HL-60 (cell line): ENCODE data around the gene MACC1.
"Not testable (repeated sequence)": the region's sequence is repeated elsewhere in the genome, so short reads cannot be mapped to it uniquely, and the experiment has no call there.

Source experiments
- DNase-seq, 2 experiments: peaks; one replicate each; pipeline ENCODE4 v3.0.0-alpha.2; 2010 to 2020; ENCODE audit warnings: low read depth in 1 of 2, low spot score in 1 of 2
- H3K27ac ChIP-seq: fragments of 250-450 bp; sonication (Bioruptor Pico); replicated peaks from 2 replicates; pipeline ENCODE4 v1.5.1; 2020; ENCODE audit warnings: mild to moderate bottlenecking, moderate library complexity
- H3K27me3 ChIP-seq: fragments of 250-450 bp; sonication (Bioruptor Pico); 2 replicates; pipeline ENCODE4 v1.5.1; 2021; ENCODE audit warnings: mild to moderate bottlenecking, moderate library complexity; ENCODE audit not compliant: insufficient read depth, poor library complexity, severe bottlenecking
- H3K4me3 ChIP-seq: replicated peaks from 2 replicates; pipeline ENCODE4 v1.5.1; 2011; ENCODE audit warnings: mild to moderate bottlenecking, control low read depth, low read length; ENCODE audit not compliant: insufficient read depth
- GABPA ChIP-seq: IDR thresholded peaks from 2 replicates; pipeline ENCODE4 v1.6.1; 2012; ENCODE audit warnings: low read depth
- POLR2AphosphoS5 ChIP-seq: IDR thresholded peaks from 2 replicates; pipeline ENCODE4 v1.6.1; 2012; ENCODE audit warnings: low read depth
- REST ChIP-seq: IDR thresholded peaks from 2 replicates; pipeline ENCODE4 v1.6.1; 2012; ENCODE audit warnings: low read depth; ENCODE audit not compliant: insufficient replicate concordance
- SPI1 ChIP-seq: IDR thresholded peaks from 2 replicates; pipeline ENCODE4 v1.6.1; 2012; ENCODE audit warnings: low read depth, mild to moderate bottlenecking, borderline replicate concordance
- TF ChIP-seq, protein P1 (sequence below): IDR thresholded peaks from one replicate; pipeline ENCODE4 v1.5.1; 2011; ENCODE audit warnings: low read length, control low read depth, inconsistent platforms; ENCODE audit not compliant: insufficient read depth

MACC1 gene

DNA sequence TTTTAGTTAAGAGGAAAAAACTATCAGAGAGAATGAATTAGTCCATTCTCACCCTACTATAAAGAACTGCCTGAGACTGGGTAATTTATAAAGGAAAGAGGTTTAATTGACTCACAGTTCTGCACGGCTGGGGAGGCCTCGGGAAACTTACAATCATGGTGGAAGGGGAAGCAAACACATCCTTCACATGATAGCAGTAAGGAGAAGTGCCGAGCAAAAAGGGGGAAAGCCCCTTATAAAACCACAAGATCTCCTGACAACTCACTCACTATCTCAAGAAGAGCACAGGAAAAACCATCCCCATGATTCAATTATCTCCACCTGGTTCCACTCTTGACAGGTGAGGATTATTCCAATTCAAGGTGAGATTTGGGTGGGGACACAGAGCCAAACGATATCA is 29.3 kb downstream of the MACC1 start:
- H3K27me3 ChIP-seq, H3K27ac ChIP-seq, H3K4me3 ChIP-seq: not testable (repeated sequence)
- TF ChIP-seq SPI1: peak; percentile 19; the same call in 1 of the 2 replicates
- DNase-seq: peak in 1 of 2 experiments; percentile 22

- Histone ChIP-seq H3K27ac (no peak overlapping the region), H3K4me3 (no peak overlapping the region), H3K27me3 (no peaks in the 10 kb centered on the region)
- TF ChIP-seq REST: no peak
- TF ChIP-seq GABPA: no peak
- TF ChIP-seq SPI1: no peak
- no peak for TF ChIP-seq POLR2AphosphoS5
- TF ChIP-seq, protein P1, sequence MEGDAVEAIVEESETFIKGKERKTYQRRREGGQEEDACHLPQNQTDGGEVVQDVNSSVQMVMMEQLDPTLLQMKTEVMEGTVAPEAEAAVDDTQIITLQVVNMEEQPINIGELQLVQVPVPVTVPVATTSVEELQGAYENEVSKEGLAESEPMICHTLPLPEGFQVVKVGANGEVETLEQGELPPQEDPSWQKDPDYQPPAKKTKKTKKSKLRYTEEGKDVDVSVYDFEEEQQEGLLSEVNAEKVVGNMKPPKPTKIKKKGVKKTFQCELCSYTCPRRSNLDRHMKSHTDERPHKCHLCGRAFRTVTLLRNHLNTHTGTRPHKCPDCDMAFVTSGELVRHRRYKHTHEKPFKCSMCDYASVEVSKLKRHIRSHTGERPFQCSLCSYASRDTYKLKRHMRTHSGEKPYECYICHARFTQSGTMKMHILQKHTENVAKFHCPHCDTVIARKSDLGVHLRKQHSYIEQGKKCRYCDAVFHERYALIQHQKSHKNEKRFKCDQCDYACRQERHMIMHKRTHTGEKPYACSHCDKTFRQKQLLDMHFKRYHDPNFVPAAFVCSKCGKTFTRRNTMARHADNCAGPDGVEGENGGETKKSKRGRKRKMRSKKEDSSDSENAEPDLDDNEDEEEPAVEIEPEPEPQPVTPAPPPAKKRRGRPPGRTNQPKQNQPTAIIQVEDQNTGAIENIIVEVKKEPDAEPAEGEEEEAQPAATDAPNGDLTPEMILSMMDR: no peak
- no peak for DNase-seq
These were observed 31.2 kb downstream of the MACC1 start for GRCh38 chr7:20185988-20186387.

GRCh38 chr7:20183086-20183485 is 34.1 kb downstream of the MACC1 start:
- no peak for DNase-seq
- H3K27me3 ChIP-seq: no peaks in the 10 kb centered on the region
- no peak overlapping the region for H3K4me3 ChIP-seq
- TF ChIP-seq GABPA (no peak), REST (no peak), POLR2AphosphoS5 (no peak), SPI1 (no peak)
- TF ChIP-seq, protein P1: no peak
- H3K27ac ChIP-seq: no peak overlapping the region

DNA sequence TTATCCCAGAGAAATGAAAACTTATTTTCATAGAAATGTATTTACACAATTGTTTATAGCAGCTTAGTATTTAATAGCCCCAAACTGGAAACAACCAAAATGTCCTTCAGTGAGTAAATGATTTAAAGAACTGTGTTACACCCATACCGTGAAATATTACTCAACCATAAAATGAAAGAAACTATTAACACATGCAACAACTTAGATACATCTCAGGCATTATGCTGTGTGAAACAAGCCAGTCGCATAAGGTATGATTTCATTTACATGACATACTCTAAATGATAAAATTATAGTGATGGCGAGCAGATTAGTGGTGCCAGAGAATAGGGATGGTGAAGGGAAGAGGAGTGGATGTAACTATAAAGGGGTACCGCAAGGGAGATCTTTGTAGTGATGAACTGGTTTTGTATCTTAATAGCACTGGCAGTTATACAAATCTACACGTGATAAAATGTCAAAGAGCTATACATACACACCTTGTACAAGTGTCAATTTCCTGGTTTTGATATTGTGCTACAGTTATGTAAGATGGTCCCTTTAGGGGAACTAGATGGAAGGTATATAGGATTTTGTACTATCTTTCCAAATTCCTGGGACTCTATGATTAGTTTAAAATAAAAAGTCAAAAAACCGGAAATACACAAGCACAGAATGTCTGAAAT is 40.5 kb downstream of the MACC1 start:
- TF ChIP-seq, protein P1: no peak
- no peak for TF ChIP-seq GABPA
- no peak for TF ChIP-seq REST
- TF ChIP-seq SPI1: no peak
- no peak for TF ChIP-seq POLR2AphosphoS5
- H3K27ac ChIP-seq: no peak overlapping the region
- no peak for DNase-seq

More for the DNA sequence above, 40.5 kb downstream of the MACC1 start:
- no peak overlapping the region for H3K4me3 ChIP-seq
- H3K27me3 ChIP-seq: no peaks in the 10 kb centered on the region
